ENCODE measurements around the gene TEKTIP1.

DNA sequence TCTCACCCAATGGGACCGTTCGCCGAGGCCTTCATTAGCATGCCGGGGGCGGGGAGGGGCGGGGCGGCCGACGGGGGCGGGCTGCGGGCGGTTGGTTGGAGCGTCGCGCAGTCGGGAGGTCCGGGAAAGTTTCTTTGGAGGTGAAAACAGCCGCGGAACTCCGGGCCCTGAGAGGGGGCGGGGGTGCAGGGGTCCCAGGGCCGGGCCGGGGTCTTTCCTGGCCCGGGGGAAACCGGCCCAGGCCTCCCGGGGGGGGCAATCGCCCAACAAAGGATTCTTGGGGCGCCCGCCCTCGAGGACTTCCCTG is 33.8 kb downstream of the TEKTIP1 start, which contains the start of gene HMG20B:
- TF ChIP-seq, protein P1, sequence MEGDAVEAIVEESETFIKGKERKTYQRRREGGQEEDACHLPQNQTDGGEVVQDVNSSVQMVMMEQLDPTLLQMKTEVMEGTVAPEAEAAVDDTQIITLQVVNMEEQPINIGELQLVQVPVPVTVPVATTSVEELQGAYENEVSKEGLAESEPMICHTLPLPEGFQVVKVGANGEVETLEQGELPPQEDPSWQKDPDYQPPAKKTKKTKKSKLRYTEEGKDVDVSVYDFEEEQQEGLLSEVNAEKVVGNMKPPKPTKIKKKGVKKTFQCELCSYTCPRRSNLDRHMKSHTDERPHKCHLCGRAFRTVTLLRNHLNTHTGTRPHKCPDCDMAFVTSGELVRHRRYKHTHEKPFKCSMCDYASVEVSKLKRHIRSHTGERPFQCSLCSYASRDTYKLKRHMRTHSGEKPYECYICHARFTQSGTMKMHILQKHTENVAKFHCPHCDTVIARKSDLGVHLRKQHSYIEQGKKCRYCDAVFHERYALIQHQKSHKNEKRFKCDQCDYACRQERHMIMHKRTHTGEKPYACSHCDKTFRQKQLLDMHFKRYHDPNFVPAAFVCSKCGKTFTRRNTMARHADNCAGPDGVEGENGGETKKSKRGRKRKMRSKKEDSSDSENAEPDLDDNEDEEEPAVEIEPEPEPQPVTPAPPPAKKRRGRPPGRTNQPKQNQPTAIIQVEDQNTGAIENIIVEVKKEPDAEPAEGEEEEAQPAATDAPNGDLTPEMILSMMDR (IDR thresholded peaks at IDR 0.05; ENCODE audit: low read depth, low read length), result no peak
- TF ChIP-seq EZH2phosphoT487 (IDR thresholded peaks at IDR 0.05; ENCODE audit: low read depth), result no peak
